Ishikawa (cell line): ENCODE results near the gene EEA1.

Source experiments
- CEBPB ChIP-seq: IDR thresholded peaks from 2 replicates; pipeline ENCODE4 v1.6.1; 2012
- CREB1 ChIP-seq: IDR thresholded peaks from 2 replicates; pipeline ENCODE4 v1.6.1; 2012; ENCODE audit warnings: low read depth
- EP300 ChIP-seq: IDR thresholded peaks from 2 replicates; pipeline ENCODE4 v1.6.1; 2012; ENCODE audit warnings: borderline replicate concordance
- FOXM1 ChIP-seq: IDR thresholded peaks from 2 replicates; pipeline ENCODE4 v1.6.1; 2012; ENCODE audit warnings: low read depth, borderline replicate concordance
- NFIC ChIP-seq: IDR thresholded peaks from 2 replicates; pipeline ENCODE4 v1.6.1; 2012
- RAD21 ChIP-seq: IDR thresholded peaks from 2 replicates; pipeline ENCODE4 v1.6.1; 2012; ENCODE audit warnings: low read depth
- TAF1 ChIP-seq: IDR thresholded peaks from 2 replicates; pipeline ENCODE4 v1.6.1; 2012; ENCODE audit warnings: low read depth, mild to moderate bottlenecking
- TCF12 ChIP-seq: IDR thresholded peaks from 2 replicates; pipeline ENCODE4 v1.6.1; 2012; ENCODE audit warnings: low read depth
- YY1 ChIP-seq: IDR thresholded peaks from 2 replicates; pipeline ENCODE4 v1.6.1; 2012; ENCODE audit warnings: low read depth
- ZBTB7A ChIP-seq: IDR thresholded peaks from 2 replicates; pipeline ENCODE4 v1.6.1; 2012; ENCODE audit warnings: low read depth
- TF ChIP-seq, protein P1 (sequence below): IDR thresholded peaks from 2 replicates; pipeline ENCODE4 v1.6.1; 2012
- TF ChIP-seq, protein P2 (sequence below): IDR thresholded peaks from 2 replicates; pipeline ENCODE4 v1.6.1; 2012; ENCODE audit warnings: low read depth, mild to moderate bottlenecking
- TF ChIP-seq, protein P3 (sequence below): IDR thresholded peaks from 2 replicates; pipeline ENCODE4 v1.6.1; 2012

DNA sequence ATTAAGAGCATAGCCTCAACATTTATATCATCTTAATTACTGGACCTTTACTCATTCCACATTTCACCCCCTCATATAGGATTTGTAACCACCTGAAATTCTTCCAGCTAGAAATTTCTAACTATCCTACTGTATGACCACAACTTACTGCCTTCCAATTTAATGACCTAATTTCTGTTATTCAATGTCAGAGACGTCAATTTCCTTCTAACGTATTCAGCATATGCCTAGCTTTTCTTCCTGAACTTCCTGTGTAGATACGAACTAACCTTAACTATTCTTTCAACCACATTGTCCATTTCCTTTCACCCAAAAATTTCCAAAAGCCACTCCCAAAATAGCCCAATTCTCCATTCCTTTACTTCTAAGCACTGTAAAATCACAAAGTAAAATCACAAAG lies 108.0 kb downstream of the EEA1 start:
- no peak for TF ChIP-seq CREB1
- no peak for TF ChIP-seq CEBPB
- TF ChIP-seq TCF12: no peak
- TF ChIP-seq NFIC: no peak
- TF ChIP-seq FOXM1: no peak
- TF ChIP-seq RAD21: no peak
- TF ChIP-seq, protein P1, sequence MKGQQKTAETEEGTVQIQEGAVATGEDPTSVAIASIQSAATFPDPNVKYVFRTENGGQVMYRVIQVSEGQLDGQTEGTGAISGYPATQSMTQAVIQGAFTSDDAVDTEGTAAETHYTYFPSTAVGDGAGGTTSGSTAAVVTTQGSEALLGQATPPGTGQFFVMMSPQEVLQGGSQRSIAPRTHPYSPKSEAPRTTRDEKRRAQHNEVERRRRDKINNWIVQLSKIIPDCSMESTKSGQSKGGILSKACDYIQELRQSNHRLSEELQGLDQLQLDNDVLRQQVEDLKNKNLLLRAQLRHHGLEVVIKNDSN: no peak
- TF ChIP-seq, protein P2, sequence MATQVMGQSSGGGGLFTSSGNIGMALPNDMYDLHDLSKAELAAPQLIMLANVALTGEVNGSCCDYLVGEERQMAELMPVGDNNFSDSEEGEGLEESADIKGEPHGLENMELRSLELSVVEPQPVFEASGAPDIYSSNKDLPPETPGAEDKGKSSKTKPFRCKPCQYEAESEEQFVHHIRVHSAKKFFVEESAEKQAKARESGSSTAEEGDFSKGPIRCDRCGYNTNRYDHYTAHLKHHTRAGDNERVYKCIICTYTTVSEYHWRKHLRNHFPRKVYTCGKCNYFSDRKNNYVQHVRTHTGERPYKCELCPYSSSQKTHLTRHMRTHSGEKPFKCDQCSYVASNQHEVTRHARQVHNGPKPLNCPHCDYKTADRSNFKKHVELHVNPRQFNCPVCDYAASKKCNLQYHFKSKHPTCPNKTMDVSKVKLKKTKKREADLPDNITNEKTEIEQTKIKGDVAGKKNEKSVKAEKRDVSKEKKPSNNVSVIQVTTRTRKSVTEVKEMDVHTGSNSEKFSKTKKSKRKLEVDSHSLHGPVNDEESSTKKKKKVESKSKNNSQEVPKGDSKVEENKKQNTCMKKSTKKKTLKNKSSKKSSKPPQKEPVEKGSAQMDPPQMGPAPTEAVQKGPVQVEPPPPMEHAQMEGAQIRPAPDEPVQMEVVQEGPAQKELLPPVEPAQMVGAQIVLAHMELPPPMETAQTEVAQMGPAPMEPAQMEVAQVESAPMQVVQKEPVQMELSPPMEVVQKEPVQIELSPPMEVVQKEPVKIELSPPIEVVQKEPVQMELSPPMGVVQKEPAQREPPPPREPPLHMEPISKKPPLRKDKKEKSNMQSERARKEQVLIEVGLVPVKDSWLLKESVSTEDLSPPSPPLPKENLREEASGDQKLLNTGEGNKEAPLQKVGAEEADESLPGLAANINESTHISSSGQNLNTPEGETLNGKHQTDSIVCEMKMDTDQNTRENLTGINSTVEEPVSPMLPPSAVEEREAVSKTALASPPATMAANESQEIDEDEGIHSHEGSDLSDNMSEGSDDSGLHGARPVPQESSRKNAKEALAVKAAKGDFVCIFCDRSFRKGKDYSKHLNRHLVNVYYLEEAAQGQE: no peak
- no peak for TF ChIP-seq YY1
- no peak for TF ChIP-seq ZBTB7A
- TF ChIP-seq, protein P3, sequence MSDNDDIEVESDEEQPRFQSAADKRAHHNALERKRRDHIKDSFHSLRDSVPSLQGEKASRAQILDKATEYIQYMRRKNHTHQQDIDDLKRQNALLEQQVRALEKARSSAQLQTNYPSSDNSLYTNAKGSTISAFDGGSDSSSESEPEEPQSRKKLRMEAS: no peak
- no peak for TF ChIP-seq TAF1
- no peak for TF ChIP-seq EP300
